H1 (cell line): ENCODE data around the gene HHIP.

Experiments used
- BACH1 ChIP-seq: IDR thresholded peaks from 2 replicates; pipeline ENCODE4 v1.6.1; 2012; ENCODE audit warnings: low read length, improper control_type of control experiment
- BCL11A ChIP-seq, 2 experiments: IDR thresholded peaks; one replicate each; pipeline ENCODE4 v1.6.1; 2011; ENCODE audit warnings: low read depth in 2 of 2, low read length in 2 of 2, mild to moderate bottlenecking in 2 of 2
- EGR1 ChIP-seq: IDR thresholded peaks from 2 replicates; pipeline ENCODE4 v1.6.1; 2011; ENCODE audit warnings: low read depth, low read length, borderline replicate concordance
- EP300 ChIP-seq, 2 experiments: IDR thresholded peaks; 1 replicate in 1 of 2; 2 replicates in 1 of 2; pipeline ENCODE4 v1.6.1; 2011 to 2012; ENCODE audit warnings: low read depth in 2 of 2, low read length in 2 of 2, mild to moderate bottlenecking in 2 of 2, borderline replicate concordance in 1 of 2, inconsistent platforms in 1 of 2, moderate library complexity in 1 of 2
- EZH2 ChIP-seq: fragments of 200-600 bp; sonication (generic); IDR thresholded peaks from 2 replicates; pipeline ENCODE4 v1.7.1; 2012; ENCODE audit warnings: low read depth, mild to moderate bottlenecking, moderate library complexity, low read length, inconsistent platforms; ENCODE audit not compliant: severe bottlenecking
- JUND ChIP-seq: IDR thresholded peaks from 2 replicates; pipeline ENCODE4 v1.6.1; 2011; ENCODE audit warnings: mild to moderate bottlenecking, improper control_type of control experiment, low read length
- POLR2A ChIP-seq, 2 experiments: IDR thresholded peaks; 1 replicate in 1 of 2; 2 replicates in 1 of 2; pipeline ENCODE4 v1.6.1; 2011; ENCODE audit warnings: low read depth in 2 of 2, low read length in 2 of 2, mild to moderate bottlenecking in 2 of 2; ENCODE audit errors: control extremely low read depth in 1 of 2
- SIN3A ChIP-seq, 2 experiments: IDR thresholded peaks in 1 of 2; conservative IDR thresholded peaks in 1 of 2; 2 replicates each; pipeline ENCODE4 v1.6.1; 2011 to 2012; ENCODE audit warnings: low read length in 2 of 2, improper control_type of control experiment in 1 of 2, low read depth in 1 of 2, mild to moderate bottlenecking in 1 of 2
- TF ChIP-seq, protein P1 (sequence below), 3 experiments: IDR thresholded peaks; 1 replicate in 2 of 3; 2 replicates in 1 of 3; pipeline versions ENCODE4 v1.5.1 to v1.6.1; 2011; ENCODE audit warnings: low read length in 3 of 3, mild to moderate bottlenecking in 3 of 3, inconsistent platforms in 2 of 3, low read depth in 1 of 3, moderate library complexity in 1 of 3; ENCODE audit not compliant: insufficient read depth in 1 of 3; ENCODE audit errors: control extremely low read depth in 1 of 3

DNA sequence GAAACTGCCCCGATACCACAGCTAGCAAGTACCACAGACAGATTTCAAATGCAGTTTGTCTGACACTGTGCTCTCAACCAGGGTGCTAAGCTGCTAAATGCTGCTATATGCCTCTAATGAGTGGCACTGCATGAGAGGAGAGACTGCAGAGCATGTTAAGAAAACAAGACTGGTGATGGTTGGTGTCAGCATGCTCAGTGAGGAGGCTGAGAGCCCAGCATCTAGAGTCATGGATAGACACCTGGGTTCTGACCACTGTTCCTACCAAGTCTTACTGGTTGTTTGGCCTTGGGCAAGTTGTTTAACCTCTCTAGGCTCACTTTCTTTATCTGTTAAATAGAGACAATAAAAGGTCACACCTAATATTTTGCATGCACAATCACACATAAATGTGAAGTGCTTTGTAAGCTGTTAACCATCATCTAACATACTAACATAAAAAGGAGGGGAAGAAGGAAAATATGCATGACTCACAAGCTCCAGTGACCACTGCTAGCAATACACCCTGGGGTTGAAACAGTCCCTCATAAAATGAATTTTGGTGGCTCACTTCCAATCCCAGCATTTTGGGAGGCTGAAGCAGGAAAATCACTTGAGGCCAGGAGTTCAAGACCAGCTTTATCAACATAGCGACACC lies 20.7 kb downstream of the HHIP start:
- TF ChIP-seq BCL11A (IDR thresholded peaks at IDR 0.05; ENCODE audit: low read depth in 2 of 2, low read length in 2 of 2) (no peak), POLR2A (IDR thresholded peaks at IDR 0.05; ENCODE audit: control extremely low read depth in 1 of 2, low read depth in 2 of 2, low read length in 2 of 2) (no peak), EGR1 (no peak), SIN3A (conservative IDR thresholded peaks at IDR 0.05 in 1 of 2, IDR thresholded peaks at IDR 0.05 in 1 of 2; ENCODE audit: low read depth in 1 of 2, low read length in 2 of 2) (no peak), JUND (no peak), EP300 (IDR thresholded peaks at IDR 0.05; ENCODE audit: borderline replicate concordance in 1 of 2, low read depth in 2 of 2, low read length in 2 of 2) (no peak), EZH2 (no peak), BACH1 (no peak)
- TF ChIP-seq, protein P1, sequence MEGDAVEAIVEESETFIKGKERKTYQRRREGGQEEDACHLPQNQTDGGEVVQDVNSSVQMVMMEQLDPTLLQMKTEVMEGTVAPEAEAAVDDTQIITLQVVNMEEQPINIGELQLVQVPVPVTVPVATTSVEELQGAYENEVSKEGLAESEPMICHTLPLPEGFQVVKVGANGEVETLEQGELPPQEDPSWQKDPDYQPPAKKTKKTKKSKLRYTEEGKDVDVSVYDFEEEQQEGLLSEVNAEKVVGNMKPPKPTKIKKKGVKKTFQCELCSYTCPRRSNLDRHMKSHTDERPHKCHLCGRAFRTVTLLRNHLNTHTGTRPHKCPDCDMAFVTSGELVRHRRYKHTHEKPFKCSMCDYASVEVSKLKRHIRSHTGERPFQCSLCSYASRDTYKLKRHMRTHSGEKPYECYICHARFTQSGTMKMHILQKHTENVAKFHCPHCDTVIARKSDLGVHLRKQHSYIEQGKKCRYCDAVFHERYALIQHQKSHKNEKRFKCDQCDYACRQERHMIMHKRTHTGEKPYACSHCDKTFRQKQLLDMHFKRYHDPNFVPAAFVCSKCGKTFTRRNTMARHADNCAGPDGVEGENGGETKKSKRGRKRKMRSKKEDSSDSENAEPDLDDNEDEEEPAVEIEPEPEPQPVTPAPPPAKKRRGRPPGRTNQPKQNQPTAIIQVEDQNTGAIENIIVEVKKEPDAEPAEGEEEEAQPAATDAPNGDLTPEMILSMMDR (IDR thresholded peaks at IDR 0.05; ENCODE audit: control extremely low read depth in 1 of 3, insufficient read depth in 1 of 3, low read depth in 1 of 3, low read length in 3 of 3) = no peak
